GM12878 (cell line): ENCODE measurements around the gene RPP30. TPM values are rescaled to one million over a fixed set of nuclear protein-coding genes. Genes with fewer than 3 reads are reported as not detected.

ENCODE experiments used
- ATAC-seq: fragments of 200-7000 bp; cut with Tn5 transposase; 3 replicates; pipeline ENCODE4 v1.9.1; 2020; ENCODE audit warnings: mild to moderate bottlenecking, moderate library complexity
- BruUV-seq: library from RNA; stranded (reverse); fragments of 400-500 nt; replicated peaks from 2 replicates; lab custom pipeline; 2021; lab: Mats Ljungman, UMichigan
- CTCF ChIA-PET: fragments of 300-600 bp; sonication (Branson Sonifier 250); formaldehyde crosslinking; extraction: SDS; loops from one replicate; lab custom pipeline; 2021; ENCODE audit warnings: inconsistent platforms; lab: Yijun Ruan, JAX
- POLR2A ChIA-PET: fragments of 350-600 bp; formaldehyde crosslinking; extraction: SDS; loops from one replicate; lab custom pipeline; 2021; ENCODE audit warnings: inconsistent platforms; lab: Charles Lee
- RAD21 ChIA-PET: fragments of 300-600 bp; sonication (Branson Sonifier 250); formaldehyde crosslinking; loops from one replicate; lab custom pipeline; 2023; ENCODE audit warnings: antibody characterized with exemption; ENCODE audit not compliant: unreplicated experiment; lab: Charles Lee
- SMC1A ChIA-PET: fragments of 300-600 bp; sonication (Branson Sonifier 250); formaldehyde crosslinking; loops from one replicate; lab custom pipeline; 2023; ENCODE audit not compliant: unreplicated experiment, uncharacterized antibody; lab: Charles Lee
- DNase-seq: peaks from one replicate; pipeline ENCODE4 v3.0.0-alpha.2; 2011; ENCODE audit warnings: low read depth, low spot score
- FAIRE-seq: peaks from 3 replicates; lab custom pipeline; 2011; peaks lifted over from hg19 to GRCh38; lab: Jason Lieb, UNC
- H2AFZ ChIP-seq: 2 replicates; pipeline ENCODE4 v1.6.0; 2011; ENCODE audit warnings: low read depth, low read length, control low read depth; ENCODE audit not compliant: control insufficient read depth
- H3K27ac ChIP-seq: 2 replicates; pipeline ENCODE4 v1.5.1; 2011; ENCODE audit warnings: control low read depth; ENCODE audit not compliant: control insufficient read depth, insufficient read depth
- H3K27me3 ChIP-seq, 2 experiments: replicated peaks in 1 of 2; 2 replicates each; pipeline versions ENCODE4 v1.6.0 to v1.6.1; 2011; ENCODE audit warnings: low read length in 1 of 2; ENCODE audit not compliant: control insufficient read depth in 2 of 2, insufficient read depth in 2 of 2
- H3K36me3 ChIP-seq, 2 experiments: 2 replicates each; pipeline ENCODE4 v1.5.1; 2011; ENCODE audit warnings: low read length in 1 of 2; ENCODE audit not compliant: control insufficient read depth in 2 of 2, insufficient read depth in 2 of 2
- H3K4me1 ChIP-seq: 2 replicates; pipeline ENCODE4 v1.6.1; 2011; ENCODE audit warnings: mild to moderate bottlenecking, low read length, moderate library complexity, mixed read lengths; ENCODE audit not compliant: control insufficient read depth, insufficient read depth
- H3K4me2 ChIP-seq: 2 replicates; pipeline ENCODE4 v1.6.0; 2011; ENCODE audit warnings: control low read depth; ENCODE audit not compliant: control insufficient read depth, insufficient read depth
- H3K4me3 ChIP-seq: fragments of 200-600 bp; sonication (generic); 2 replicates; pipeline ENCODE4 v1.5.1; 2016
- H3K79me2 ChIP-seq: 2 replicates; pipeline ENCODE4 v1.6.0; 2011; ENCODE audit warnings: low read length; ENCODE audit not compliant: control insufficient read depth, insufficient read depth
- H3K9ac ChIP-seq: 2 replicates; pipeline ENCODE4 v1.8.0; 2011; ENCODE audit warnings: low read length, control low read depth, mixed read lengths; ENCODE audit not compliant: control insufficient read depth, insufficient read depth
- H3K9me3 ChIP-seq: replicated peaks from 3 replicates; pipeline ENCODE4 v1.5.1; 2011; ENCODE audit warnings: mild to moderate bottlenecking, low read length; ENCODE audit not compliant: control insufficient read depth, insufficient read depth
- H4K20me1 ChIP-seq: 2 replicates; pipeline ENCODE4 v1.6.0; 2011; ENCODE audit not compliant: control insufficient read depth, insufficient read depth
- BRCA1 ChIP-seq: IDR thresholded peaks from 2 replicates; pipeline ENCODE4 v1.6.1; 2011; ENCODE audit warnings: low read depth, low read length, improper control_type of control experiment
- CBFB ChIP-seq: IDR thresholded peaks from 2 replicates; pipeline ENCODE4 v1.6.1; 2016; ENCODE audit warnings: antibody characterized with exemption, low read depth
- CBX3 ChIP-seq: fragments of 200-600 bp; sonication (generic); IDR thresholded peaks from 2 replicates; pipeline ENCODE4 v1.6.1; 2016; ENCODE audit warnings: low read depth, borderline replicate concordance
- CHD1 ChIP-seq: IDR thresholded peaks from 2 replicates; pipeline ENCODE4 v1.6.1; 2012; ENCODE audit warnings: low read depth, low read length, improper control_type of control experiment
- EGR1 ChIP-seq, 2 experiments: IDR thresholded peaks; 1 replicate in 1 of 2; 2 replicates in 1 of 2; pipeline ENCODE4 v1.6.1; 2011 to 2012; ENCODE audit warnings: low read depth in 2 of 2, low read length in 2 of 2, borderline replicate concordance in 1 of 2, mild to moderate bottlenecking in 1 of 2, moderate library complexity in 1 of 2
- ESRRA ChIP-seq: IDR thresholded peaks from 2 replicates; pipeline ENCODE4 v1.6.1; 2012; ENCODE audit warnings: mild to moderate bottlenecking, low read length, improper control_type of control experiment
- HDAC6 ChIP-seq: fragments of 200-600 bp; sonication (generic); IDR thresholded peaks from one replicate; pipeline ENCODE4 v1.8.0; 2017; ENCODE audit warnings: antibody characterized with exemption; ENCODE audit not compliant: unreplicated experiment
- IKZF1 ChIP-seq: fragments of 450-650 bp; conservative IDR thresholded peaks from 2 replicates; pipeline ENCODE4 v1.6.1; 2017; ENCODE audit warnings: antibody characterized with exemption, mild to moderate bottlenecking
- IKZF2 ChIP-seq, 2 experiments: fragments of 450-650 bp; IDR thresholded peaks; 2 replicates each; pipeline ENCODE4 v1.6.1; 2017; ENCODE audit warnings: mild to moderate bottlenecking in 2 of 2, moderate library complexity in 2 of 2
- MEF2B ChIP-seq: fragments of 450-650 bp; IDR thresholded peaks from 2 replicates; pipeline ENCODE4 v1.6.1; 2018; ENCODE audit warnings: mild to moderate bottlenecking, moderate library complexity; ENCODE audit not compliant: partially characterized antibody, poor library complexity, severe bottlenecking
- NFYB ChIP-seq: IDR thresholded peaks from 2 replicates; pipeline ENCODE4 v1.6.1; 2011; ENCODE audit warnings: low read depth, mild to moderate bottlenecking, low read length, improper control_type of control experiment, moderate library complexity; ENCODE audit not compliant: insufficient read depth
- NR2F1 ChIP-seq: fragments of 450-650 bp; conservative IDR thresholded peaks from 2 replicates; pipeline ENCODE4 v1.6.1; 2017; ENCODE audit warnings: mild to moderate bottlenecking
- RAD21 ChIP-seq: IDR thresholded peaks from 2 replicates; pipeline ENCODE4 v1.6.1; 2011; ENCODE audit warnings: mild to moderate bottlenecking, low read depth, low read length, moderate library complexity; ENCODE audit not compliant: insufficient read depth
- STAT1 ChIP-seq: fragments of 450-650 bp; conservative IDR thresholded peaks from 2 replicates; pipeline ENCODE4 v1.6.1; 2014; ENCODE audit warnings: antibody characterized with exemption, mild to moderate bottlenecking
- YY1 ChIP-seq: IDR thresholded peaks from 2 replicates; pipeline ENCODE4 v1.6.1; 2011; ENCODE audit warnings: low read depth, mild to moderate bottlenecking, low read length
- WGBS: methylation state at CpG from one replicate; pipeline ENCODE4 v1.1.6; 2016; ENCODE audit warnings: low lambda C conversion rate; ENCODE audit not compliant: insufficient replicate concordance, insufficient coverage; ENCODE audit errors: missing lambda C conversion rate; 5-methylcytosine and 5-hydroxymethylcytosine counted together
- in situ Hi-C: fragments of 300-500 bp; cut with MboI; formaldehyde crosslinking; loops from 9 replicates; pipeline ENCODE4 v1.14.3; 2018; ENCODE audit warnings: mixed read lengths
- intact Hi-C: fragments of 100-400 bp; cut with micrococcal nuclease; formaldehyde crosslinking; loops from one replicate; pipeline ENCODE4 v1.14.2; 2022; ENCODE audit not compliant: unreplicated experiment
- polyA plus RNA-seq, 11 experiments: library from polyadenylated mRNA; depleted of rRNA in 4 of 11; unstranded in 6 of 11; stranded (reverse) in 5 of 11; fragments of >200 nt; fragmentation: Nextera tagmentation in 4 of 11; fragmentation: Illumina TruSeq in 1 of 11; extraction: Ambion mirVana in 4 of 11; extraction: Trizol in 1 of 11; gene quantifications; 1 replicate in 1 of 11; 2 replicates in 10 of 11; pipeline versions ENCODE4 v1.2.1 to v1.2.3, GENCODE V29; 2011 to 2016; ENCODE audit warnings: inconsistent platforms in 2 of 11, missing spikeins in 2 of 11, low read depth in 1 of 11
- total RNA-seq, 4 experiments: library from RNA; depleted of rRNA in 3 of 4; stranded (reverse); fragments of >200 nt in 3 of 4; fragmentation: Illumina TruSeq in 1 of 4; extraction: Trizol in 1 of 4; gene quantifications; 2 replicates each; pipeline versions ENCODE4 v1.2.1 to v1.2.3, GENCODE V29; 2013 to 2021
- TF ChIP-seq, protein P1 (sequence below): fragments of 450-650 bp; IDR thresholded peaks from 2 replicates; pipeline ENCODE4 v1.6.1; 2017; ENCODE audit warnings: mild to moderate bottlenecking, moderate library complexity

The RPP30 gene
- total and polyA plus RNA-seq, 10 of the 15 experiments (the other 5 are each of a cell fraction or from before 2014, with no cell fraction given): 48.0 to 208 (median 72.6) TPM

GRCh38 chr10:90846746-90847145, 25.0 kb upstream of the RPP30 start:
- no peaks in the 10 kb centered on the region for H3K79me2 ChIP-seq
- ChIA-PET POLR2A (no interaction called here), SMC1A (no interaction called here)
- no peaks in the 10 kb centered on the region for H3K4me1 ChIP-seq
- H3K9ac ChIP-seq: no peak overlapping the region
- DNase-seq (no peak), FAIRE-seq (no peak)
- in situ Hi-C loops (no loop called here), intact Hi-C loops (no loop called here)
- H2AFZ ChIP-seq: no peak overlapping the region
- H3K27me3 ChIP-seq: peaks cover 0 to 2% of the 10 kb centered on the region in 2 experiments; a peak in 1 of 4 replicates
- H4K20me1 ChIP-seq: no peaks in the 10 kb centered on the region
- TF ChIP-seq, protein P1, sequence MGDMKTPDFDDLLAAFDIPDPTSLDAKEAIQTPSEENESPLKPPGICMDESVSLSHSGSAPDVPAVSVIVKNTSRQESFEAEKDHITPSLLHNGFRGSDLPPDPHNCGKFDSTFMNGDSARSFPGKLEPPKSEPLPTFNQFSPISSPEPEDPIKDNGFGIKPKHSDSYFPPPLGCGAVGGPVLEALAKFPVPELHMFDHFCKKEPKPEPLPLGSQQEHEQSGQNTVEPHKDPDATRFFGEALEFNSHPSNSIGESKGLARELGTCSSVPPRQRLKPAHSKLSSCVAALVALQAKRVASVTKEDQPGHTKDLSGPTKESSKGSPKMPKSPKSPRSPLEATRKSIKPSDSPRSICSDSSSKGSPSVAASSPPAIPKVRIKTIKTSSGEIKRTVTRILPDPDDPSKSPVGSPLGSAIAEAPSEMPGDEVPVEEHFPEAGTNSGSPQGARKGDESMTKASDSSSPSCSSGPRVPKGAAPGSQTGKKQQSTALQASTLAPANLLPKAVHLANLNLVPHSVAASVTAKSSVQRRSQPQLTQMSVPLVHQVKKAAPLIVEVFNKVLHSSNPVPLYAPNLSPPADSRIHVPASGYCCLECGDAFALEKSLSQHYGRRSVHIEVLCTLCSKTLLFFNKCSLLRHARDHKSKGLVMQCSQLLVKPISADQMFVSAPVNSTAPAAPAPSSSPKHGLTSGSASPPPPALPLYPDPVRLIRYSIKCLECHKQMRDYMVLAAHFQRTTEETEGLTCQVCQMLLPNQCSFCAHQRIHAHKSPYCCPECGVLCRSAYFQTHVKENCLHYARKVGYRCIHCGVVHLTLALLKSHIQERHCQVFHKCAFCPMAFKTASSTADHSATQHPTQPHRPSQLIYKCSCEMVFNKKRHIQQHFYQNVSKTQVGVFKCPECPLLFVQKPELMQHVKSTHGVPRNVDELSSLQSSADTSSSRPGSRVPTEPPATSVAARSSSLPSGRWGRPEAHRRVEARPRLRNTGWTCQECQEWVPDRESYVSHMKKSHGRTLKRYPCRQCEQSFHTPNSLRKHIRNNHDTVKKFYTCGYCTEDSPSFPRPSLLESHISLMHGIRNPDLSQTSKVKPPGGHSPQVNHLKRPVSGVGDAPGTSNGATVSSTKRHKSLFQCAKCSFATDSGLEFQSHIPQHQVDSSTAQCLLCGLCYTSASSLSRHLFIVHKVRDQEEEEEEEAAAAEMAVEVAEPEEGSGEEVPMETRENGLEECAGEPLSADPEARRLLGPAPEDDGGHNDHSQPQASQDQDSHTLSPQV: no peak
- TF ChIP-seq MEF2B (no peak), RAD21 (no peak), CBX3 (no peak), BRCA1 (no peak), IKZF1 (no peak), STAT1 (no peak), EGR1 (IDR thresholded peaks at IDR 0.05; ENCODE audit: borderline replicate concordance in 1 of 2, low read depth in 2 of 2, low read length in 2 of 2) (no peak), ESRRA (no peak), NR2F1 (no peak), CHD1 (no peak), YY1 (no peak), HDAC6 (no peak), CBFB (no peak), NFYB (no peak), IKZF2 (IDR thresholded peaks at IDR 0.05) (no peak)
- TF ChIP-seq, all 136 proteins: peak for 0
- no TSS peak for BruUV-seq
- 0% methylated on average over 1 of the region's 1 CpG for WGBS
- no peak overlapping the region for H3K4me2 ChIP-seq
- no peak overlapping the region for H3K27ac ChIP-seq
- no peak for ATAC-seq
- CTCF ChIA-PET: no interaction called here
- H3K4me3 ChIP-seq: no peak overlapping the region
- RAD21 ChIA-PET: no interaction called here
- H3K9me3 ChIP-seq: peaks cover 4% of the 10 kb centered on the region
- no peaks in the 10 kb centered on the region for H3K36me3 ChIP-seq
